ENCODE data around the gene TACC2. TPM values are rescaled to one million over a fixed set of nuclear protein-coding genes. Genes with fewer than 3 reads are reported as not detected.
"Not testable (repeated sequence)": the region's sequence is repeated elsewhere in the genome, so short reads cannot be mapped to it uniquely, and the experiment has no call there.

TACC2 gene
- total RNA-seq, 1 donor from 2014 or later: not detected

DNA sequence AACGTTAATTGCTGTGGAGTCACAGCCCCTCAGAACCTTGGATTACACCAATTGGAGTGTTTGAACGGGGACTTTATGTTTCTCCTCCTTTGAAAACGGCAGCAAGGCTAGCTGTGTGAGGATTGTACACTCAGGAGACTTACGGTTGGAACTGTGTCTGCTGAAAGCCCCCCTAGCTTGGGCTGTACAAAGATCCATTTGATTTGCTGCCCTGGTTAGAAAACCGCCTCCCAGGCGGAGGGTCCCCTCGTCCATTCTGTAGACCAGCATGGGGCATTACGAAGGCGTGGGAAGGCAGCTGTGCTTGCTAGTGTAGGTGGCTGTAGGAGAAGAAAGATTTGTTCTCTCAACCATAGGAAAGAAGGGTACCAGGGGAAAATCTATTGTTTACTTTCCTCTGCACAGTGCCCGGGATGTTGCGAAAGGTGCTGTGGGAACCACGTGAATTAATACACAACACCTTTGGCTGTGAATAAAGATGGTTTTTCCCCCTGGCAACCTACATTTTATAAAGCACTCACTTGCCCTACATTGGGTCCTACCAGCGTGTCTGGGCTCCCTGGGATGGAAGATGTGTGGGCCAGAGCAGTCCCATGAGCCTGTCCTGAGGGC lies 208.8 kb downstream of the TACC2 start:
- Mint-ChIP-seq H3K9me3 (no peaks in the 10 kb centered on the region), H3K4me3 (no peak overlapping the region), H3K36me3 (ENCODE audit: low read depth) (no peaks in the 10 kb centered on the region), H3K4me1 (ENCODE audit: low read depth) (no peaks in the 10 kb centered on the region), H3K27ac (no peak overlapping the region), H3K27me3 (ENCODE audit: insufficient read depth) (no peaks in the 10 kb centered on the region)
- intact Hi-C loops (cut with micrococcal nuclease): no loop called here
- DNase-seq (ENCODE audit: low spot score): no peak

DNA sequence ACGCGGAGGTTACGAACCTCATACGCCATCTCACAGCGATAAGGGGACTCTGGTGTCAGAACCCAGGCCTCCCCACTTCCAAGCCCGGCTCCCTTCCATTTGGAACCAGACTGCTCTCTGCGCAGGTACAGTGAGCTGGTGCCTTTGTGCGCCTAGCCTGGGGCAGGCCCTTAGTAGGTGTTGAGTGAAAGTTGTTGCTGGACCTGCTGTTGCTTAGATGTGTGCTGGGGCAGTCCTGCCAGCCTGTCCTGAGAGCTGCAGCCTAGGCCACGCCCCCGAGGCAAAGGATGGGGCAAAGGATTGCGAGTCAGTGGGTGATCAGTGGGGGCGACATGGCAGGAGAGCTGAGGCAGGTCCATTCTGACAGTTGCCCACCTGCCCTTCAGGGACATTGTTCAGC lies 209.7 kb downstream of the TACC2 start:
- intact Hi-C loops (cut with micrococcal nuclease): no loop called here
- no peaks in the 10 kb centered on the region for H3K9me3 Mint-ChIP-seq
- H3K36me3 Mint-ChIP-seq (ENCODE audit: low read depth): no peaks in the 10 kb centered on the region
- no peak for DNase-seq (ENCODE audit: low spot score)
- no peak overlapping the region for H3K4me3 Mint-ChIP-seq
- H3K4me1 Mint-ChIP-seq (ENCODE audit: low read depth): no peaks in the 10 kb centered on the region
- H3K27me3 Mint-ChIP-seq (ENCODE audit: insufficient read depth): no peaks in the 10 kb centered on the region
- H3K27ac Mint-ChIP-seq: no peak overlapping the region

GRCh38 chr10:122199070-122199469 lies 210.1 kb downstream of the TACC2 start:
- no peak overlapping the region for H3K27ac Mint-ChIP-seq
- intact Hi-C loops (cut with micrococcal nuclease): no loop called here
- no peaks in the 10 kb centered on the region for H3K9me3 Mint-ChIP-seq
- no peak overlapping the region for H3K4me3 Mint-ChIP-seq
- H3K36me3 Mint-ChIP-seq (ENCODE audit: low read depth): no peaks in the 10 kb centered on the region
- no peaks in the 10 kb centered on the region for H3K4me1 Mint-ChIP-seq (ENCODE audit: low read depth)
- no peak for DNase-seq (ENCODE audit: low spot score)
- no peaks in the 10 kb centered on the region for H3K27me3 Mint-ChIP-seq (ENCODE audit: insufficient read depth)

DNA sequence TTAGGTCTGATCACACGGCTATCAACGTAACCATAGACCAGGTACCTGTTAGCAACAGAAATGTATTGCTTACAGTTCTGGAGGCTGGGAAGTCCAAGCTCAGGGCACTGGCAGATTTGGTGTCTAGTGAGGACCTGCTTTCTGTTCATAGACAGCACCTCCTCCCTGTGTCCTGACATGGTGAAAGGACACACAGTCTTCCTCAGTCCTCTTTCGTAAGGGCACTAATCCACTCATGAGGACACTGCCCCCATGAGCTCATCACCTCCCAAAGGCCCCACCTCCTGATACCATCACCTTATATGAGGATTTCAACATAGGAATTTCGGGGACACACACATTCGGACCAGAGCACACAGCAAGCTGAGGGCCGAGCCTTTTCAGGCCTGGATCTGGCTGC lies 210.7 kb downstream of the TACC2 start:
- Mint-ChIP-seq H3K27ac (no peak overlapping the region), H3K36me3 (ENCODE audit: low read depth) (no peaks in the 10 kb centered on the region), H3K9me3 (no peaks in the 10 kb centered on the region), H3K4me3 (no peak overlapping the region), H3K4me1 (ENCODE audit: low read depth) (no peaks in the 10 kb centered on the region), H3K27me3 (ENCODE audit: insufficient read depth) (no peaks in the 10 kb centered on the region)
- DNase-seq (ENCODE audit: low spot score): no peak
- intact Hi-C loops (cut with micrococcal nuclease): no loop called here

DNA sequence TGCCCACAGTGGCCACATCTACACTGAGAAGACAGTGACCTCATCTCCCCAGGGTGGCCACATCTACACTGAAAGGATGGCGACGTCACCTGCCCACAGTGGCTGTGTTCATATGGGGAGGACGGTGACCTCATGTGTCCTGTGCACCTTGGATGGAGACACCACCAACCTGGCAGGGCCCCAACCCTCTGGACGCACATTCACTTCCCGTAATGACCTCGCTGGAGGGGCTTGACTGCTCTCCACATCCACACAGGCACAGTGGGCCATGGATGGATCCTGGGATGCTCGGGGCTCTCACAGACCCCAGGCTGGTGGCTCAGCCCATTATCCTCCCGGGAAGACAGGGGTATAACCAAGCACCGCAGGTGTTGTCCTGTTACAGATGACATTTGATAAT lies 212.4 kb downstream of the TACC2 start:
- H3K4me1 Mint-ChIP-seq (ENCODE audit: low read depth): no peaks in the 10 kb centered on the region
- intact Hi-C loops (cut with micrococcal nuclease): no loop called here
- no peak overlapping the region for H3K4me3 Mint-ChIP-seq
- H3K27ac Mint-ChIP-seq: no peak overlapping the region
- H3K9me3 Mint-ChIP-seq: no peaks in the 10 kb centered on the region
- H3K27me3 Mint-ChIP-seq (ENCODE audit: insufficient read depth): no peaks in the 10 kb centered on the region
- no peaks in the 10 kb centered on the region for H3K36me3 Mint-ChIP-seq (ENCODE audit: low read depth)
- DNase-seq (ENCODE audit: low spot score): no peak

- not testable (repeated sequence) for H3K27me3 Mint-ChIP-seq (ENCODE audit: insufficient read depth)
These were observed 214.2 kb downstream of the TACC2 start for GRCh38 chr10:122203180-122203579.

DNA sequence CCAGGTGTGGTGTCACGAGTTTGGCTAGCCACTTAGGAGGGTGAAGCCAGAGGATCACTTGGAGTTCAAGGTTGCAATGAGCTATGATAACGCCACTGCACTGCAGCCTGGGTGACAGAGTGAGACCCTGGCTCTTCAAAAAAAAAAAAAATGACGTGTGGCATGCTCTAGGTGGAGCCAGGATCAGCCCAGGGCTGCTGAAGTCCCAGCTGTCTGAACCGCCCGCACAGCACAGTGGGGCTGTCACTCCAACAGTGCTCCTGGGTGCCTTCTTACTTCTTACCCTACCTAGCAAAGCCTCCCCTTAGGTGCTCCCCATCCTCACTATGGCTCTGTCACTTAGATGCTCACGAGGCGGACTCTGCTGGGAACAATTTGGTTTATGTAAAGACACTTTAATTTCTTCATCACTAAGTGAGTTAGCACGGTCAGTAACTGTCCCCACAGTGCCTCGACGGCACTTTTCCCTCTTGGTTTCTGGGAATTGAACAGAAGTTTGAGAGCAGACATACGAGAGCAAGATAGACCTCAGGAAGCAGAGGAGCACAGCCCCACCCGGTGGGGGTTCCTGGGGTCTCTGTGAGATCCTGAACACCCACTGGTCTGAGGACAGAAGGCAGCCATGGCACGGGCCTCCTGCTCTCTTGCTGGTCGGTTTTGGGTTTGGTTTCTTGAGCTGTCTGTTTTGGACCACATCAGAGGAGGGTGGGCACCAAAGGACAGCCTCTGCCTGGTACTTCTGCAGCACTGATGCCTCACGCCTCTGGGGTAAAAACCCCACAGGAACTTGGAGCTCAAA lies 215.9 kb downstream of the TACC2 start:
- no peaks in the 10 kb centered on the region for H3K36me3 Mint-ChIP-seq (ENCODE audit: low read depth)
- H3K9me3 Mint-ChIP-seq: no peaks in the 10 kb centered on the region
- no peaks in the 10 kb centered on the region for H3K27me3 Mint-ChIP-seq (ENCODE audit: insufficient read depth)
- no peak for DNase-seq (ENCODE audit: low spot score)
- H3K27ac Mint-ChIP-seq: no peak overlapping the region
- no peak overlapping the region for H3K4me3 Mint-ChIP-seq
- intact Hi-C loops (cut with micrococcal nuclease): no loop called here
- H3K4me1 Mint-ChIP-seq (ENCODE audit: low read depth): no peaks in the 10 kb centered on the region

More at GRCh38 chr10:122203180-122203579, 214.2 kb downstream of the TACC2 start:
- H3K4me3 Mint-ChIP-seq; H3K36me3 Mint-ChIP-seq (ENCODE audit: low read depth); DNase-seq (ENCODE audit: low spot score); H3K27ac Mint-ChIP-seq; intact Hi-C loops (cut with micrococcal nuclease); H3K4me1 Mint-ChIP-seq (ENCODE audit: low read depth); H3K9me3 Mint-ChIP-seq: not testable (repeated sequence)

- Mint-ChIP-seq H3K9me3 (no peaks in the 10 kb centered on the region), H3K27ac (no peak overlapping the region), H3K27me3 (ENCODE audit: insufficient read depth) (no peaks in the 10 kb centered on the region), H3K36me3 (ENCODE audit: low read depth) (no peaks in the 10 kb centered on the region), H3K4me1 (ENCODE audit: low read depth) (no peaks in the 10 kb centered on the region), H3K4me3 (no peak overlapping the region)
- intact Hi-C loops (cut with micrococcal nuclease): no loop called here
- DNase-seq (ENCODE audit: low spot score): no peak
These were observed 217.6 kb downstream of the TACC2 start for GRCh38 chr10:122206471-122207065.

DNA sequence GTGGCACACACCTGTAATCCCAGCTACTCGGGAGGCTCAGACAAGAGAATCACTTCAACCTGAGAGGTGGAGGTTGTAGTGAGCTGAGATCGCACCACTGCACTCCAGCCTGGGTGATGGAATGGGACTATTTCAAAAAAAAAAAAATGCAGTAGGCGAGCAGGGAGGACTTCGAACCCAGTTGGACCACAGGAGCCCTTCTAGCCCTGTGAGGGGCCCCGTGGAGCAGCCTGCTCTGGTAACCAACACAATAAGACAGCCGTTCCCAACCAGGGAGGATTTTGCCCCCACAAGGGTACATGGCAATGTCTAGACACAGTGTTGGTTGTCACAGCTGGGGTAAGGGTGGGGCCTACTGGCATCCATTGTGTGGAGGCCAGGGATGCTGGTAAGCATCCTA lies 218.2 kb downstream of the TACC2 start:
- DNase-seq (ENCODE audit: low spot score): no peak
- intact Hi-C loops (cut with micrococcal nuclease): no loop called here
- Mint-ChIP-seq H3K27ac (no peak overlapping the region), H3K4me1 (ENCODE audit: low read depth) (no peaks in the 10 kb centered on the region), H3K4me3 (no peak overlapping the region), H3K9me3 (no peaks in the 10 kb centered on the region), H3K27me3 (ENCODE audit: insufficient read depth) (no peaks in the 10 kb centered on the region), H3K36me3 (ENCODE audit: low read depth) (no peaks in the 10 kb centered on the region)

- intact Hi-C loops (cut with micrococcal nuclease): no loop called here
- Mint-ChIP-seq H3K27ac (no peak overlapping the region), H3K4me3 (no peak overlapping the region), H3K4me1 (ENCODE audit: low read depth) (no peaks in the 10 kb centered on the region), H3K27me3 (ENCODE audit: insufficient read depth) (no peaks in the 10 kb centered on the region), H3K36me3 (ENCODE audit: low read depth) (no peaks in the 10 kb centered on the region), H3K9me3 (no peaks in the 10 kb centered on the region)
- DNase-seq (ENCODE audit: low spot score): no peak
These were observed 218.6 kb downstream of the TACC2 start for GRCh38 chr10:122207596-122207995.

GRCh38 chr10:122208571-122209430 lies 219.8 kb downstream of the TACC2 start:
- no peaks in the 10 kb centered on the region for H3K27me3 Mint-ChIP-seq (ENCODE audit: insufficient read depth)
- intact Hi-C loops (cut with micrococcal nuclease): no loop called here
- H3K36me3 Mint-ChIP-seq (ENCODE audit: low read depth): no peaks in the 10 kb centered on the region
- no peaks in the 10 kb centered on the region for H3K4me1 Mint-ChIP-seq (ENCODE audit: low read depth)
- no peak for DNase-seq (ENCODE audit: low spot score)
- no peaks in the 10 kb centered on the region for H3K9me3 Mint-ChIP-seq
- H3K4me3 Mint-ChIP-seq: no peak overlapping the region
- H3K27ac Mint-ChIP-seq: no peak overlapping the region

DNA sequence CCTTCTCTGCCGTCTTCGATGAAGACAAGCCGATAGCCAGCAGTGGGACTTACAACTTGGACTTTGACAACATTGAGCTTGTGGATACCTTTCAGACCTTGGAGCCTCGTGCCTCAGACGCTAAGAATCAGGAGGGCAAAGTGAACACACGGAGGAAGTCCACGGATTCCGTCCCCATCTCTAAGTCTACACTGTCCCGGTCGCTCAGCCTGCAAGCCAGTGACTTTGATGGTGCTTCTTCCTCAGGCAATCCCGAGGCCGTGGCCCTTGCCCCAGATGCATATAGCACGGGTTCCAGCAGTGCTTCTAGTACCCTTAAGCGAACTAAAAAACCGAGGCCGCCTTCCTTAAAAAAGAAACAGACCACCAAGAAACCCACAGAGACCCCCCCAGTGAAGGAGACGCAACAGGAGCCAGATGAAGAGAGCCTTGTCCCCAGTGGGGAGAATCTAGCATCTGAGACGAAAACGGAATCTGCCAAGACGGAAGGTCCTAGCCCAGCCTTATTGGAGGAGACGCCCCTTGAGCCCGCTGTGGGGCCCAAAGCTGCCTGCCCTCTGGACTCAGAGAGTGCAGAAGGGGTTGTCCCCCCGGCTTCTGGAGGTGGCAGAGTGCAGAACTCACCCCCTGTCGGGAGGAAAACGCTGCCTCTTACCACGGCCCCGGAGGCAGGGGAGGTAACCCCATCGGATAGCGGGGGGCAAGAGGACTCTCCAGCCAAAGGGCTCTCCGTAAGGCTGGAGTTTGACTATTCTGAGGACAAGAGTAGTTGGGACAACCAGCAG lies 221.7 kb downstream of the TACC2 start:
- no peaks in the 10 kb centered on the region for H3K9me3 Mint-ChIP-seq
- H3K27ac Mint-ChIP-seq: no peak overlapping the region
- H3K36me3 Mint-ChIP-seq (ENCODE audit: low read depth): no peaks in the 10 kb centered on the region
- H3K4me1 Mint-ChIP-seq (ENCODE audit: low read depth): no peaks in the 10 kb centered on the region
- no peak for DNase-seq (ENCODE audit: low spot score)
- intact Hi-C loops (cut with micrococcal nuclease): no loop called here
- H3K4me3 Mint-ChIP-seq: no peak overlapping the region
- no peaks in the 10 kb centered on the region for H3K27me3 Mint-ChIP-seq (ENCODE audit: insufficient read depth)
